ENCODE results near the gene ZNF628. TPM values are rescaled to one million over a fixed set of nuclear protein-coding genes. Genes with fewer than 3 reads are reported as not detected.

The ZNF628 gene
- total RNA-seq, 4 donors from 2014 or later, result 2.4 to 13.0 (median 4.9) TPM

GRCh38 chr19:55467236-55468053 lies 9.0 kb upstream of the ZNF628 start:
- Histone ChIP-seq H3K9me3 (no peaks in the 10 kb centered on the region), H3K27me3 (no peaks in the 10 kb centered on the region), H3K36me3 (no peaks in the 10 kb centered on the region), H3K4me3 (no peak overlapping the region), H3K4me1 (peaks cover 0 to 18% (median 0%) of the 10 kb centered on the region in 3 donors), H3K27ac (peak overlapping the region in 1 of 4 donors; percentile 37)
- peak in 3 of 4 experiments; percentile 97 to 98 (median 97) for TF ChIP-seq CTCF (IDR thresholded peaks at IDR 0.05)
- TF ChIP-seq EP300 (IDR thresholded peaks at IDR 0.05), result no peak
- peak; percentile 93 for ATAC-seq
- WGBS, 2 donors (ENCODE audit: low coverage in 1 of 2), result 54 to 68% methylated on average over 3 to 15 of the region's 29 CpGs

GRCh38 chr19:55468054-55468393 lies 8.4 kb upstream of the ZNF628 start:
- H3K4me3 ChIP-seq, result no peak overlapping the region
- TF ChIP-seq POLR2A (IDR thresholded peaks at IDR 0.05), result no peak
- TF ChIP-seq EP300 (IDR thresholded peaks at IDR 0.05), result no peak
- no peak for TF ChIP-seq POLR2AphosphoS5 (IDR thresholded peaks at IDR 0.05)
- no peak for TF ChIP-seq CTCF (IDR thresholded peaks at IDR 0.05)
- no peaks in the 10 kb centered on the region for H3K36me3 ChIP-seq
- H3K4me1 ChIP-seq, result peaks cover 0 to 14% (median 0%) of the 10 kb centered on the region in 3 donors
- no peak for ATAC-seq
- no peak overlapping the region for H3K27ac ChIP-seq
- H3K9me3 ChIP-seq, result no peaks in the 10 kb centered on the region
- no peaks in the 10 kb centered on the region for H3K27me3 ChIP-seq
- 0% methylated on average over 2 of the region's 4 CpGs; no CpG with 5 or more reads in 1 of the 2 donors for WGBS, 2 donors (ENCODE audit: low coverage in 1 of 2)

- Histone ChIP-seq H3K36me3 (no peaks in the 10 kb centered on the region), H3K4me1 (peaks cover 0 to 25% (median 3%) of the 10 kb centered on the region in 3 donors), H3K27ac (no peak overlapping the region), H3K4me3 (no peak overlapping the region), H3K27me3 (no peaks in the 10 kb centered on the region), H3K9me3 (no peaks in the 10 kb centered on the region)
- no peak for TF ChIP-seq POLR2AphosphoS5 (IDR thresholded peaks at IDR 0.05)
- no peak for TF ChIP-seq EP300 (IDR thresholded peaks at IDR 0.05)
- no peak for TF ChIP-seq CTCF (IDR thresholded peaks at IDR 0.05)
- TF ChIP-seq POLR2A (IDR thresholded peaks at IDR 0.05), result no peak
- 77 to 79% methylated on average over 8 to 13 of the region's 13 CpGs for WGBS, 2 donors (ENCODE audit: low coverage in 1 of 2)
- no peak for ATAC-seq
Measured at GRCh38 chr19:55471266-55471665, 5.2 kb upstream of the ZNF628 start.

GRCh38 chr19:55472463-55472862 lies 4.0 kb upstream of the ZNF628 start:
- Histone ChIP-seq H3K4me3 (no peak overlapping the region), H3K4me1 (peaks cover 0 to 27% (median 5%) of the 10 kb centered on the region in 3 donors), H3K27me3 (no peaks in the 10 kb centered on the region), H3K36me3 (no peaks in the 10 kb centered on the region), H3K9me3 (no peaks in the 10 kb centered on the region), H3K27ac (no peak overlapping the region)
- no peak for ATAC-seq
- TF ChIP-seq POLR2A (IDR thresholded peaks at IDR 0.05) (no peak), CTCF (IDR thresholded peaks at IDR 0.05) (no peak), EP300 (IDR thresholded peaks at IDR 0.05) (no peak), POLR2AphosphoS5 (IDR thresholded peaks at IDR 0.05) (no peak)
- WGBS, 2 donors (ENCODE audit: low coverage in 1 of 2), result no CpG with 5 or more reads among the region's 8 CpGs

Measured in gastroesophageal sphincter (tissue), 4 donors.